Measurements from ENCODE around the gene QKI.

Gene QKI

DNA sequence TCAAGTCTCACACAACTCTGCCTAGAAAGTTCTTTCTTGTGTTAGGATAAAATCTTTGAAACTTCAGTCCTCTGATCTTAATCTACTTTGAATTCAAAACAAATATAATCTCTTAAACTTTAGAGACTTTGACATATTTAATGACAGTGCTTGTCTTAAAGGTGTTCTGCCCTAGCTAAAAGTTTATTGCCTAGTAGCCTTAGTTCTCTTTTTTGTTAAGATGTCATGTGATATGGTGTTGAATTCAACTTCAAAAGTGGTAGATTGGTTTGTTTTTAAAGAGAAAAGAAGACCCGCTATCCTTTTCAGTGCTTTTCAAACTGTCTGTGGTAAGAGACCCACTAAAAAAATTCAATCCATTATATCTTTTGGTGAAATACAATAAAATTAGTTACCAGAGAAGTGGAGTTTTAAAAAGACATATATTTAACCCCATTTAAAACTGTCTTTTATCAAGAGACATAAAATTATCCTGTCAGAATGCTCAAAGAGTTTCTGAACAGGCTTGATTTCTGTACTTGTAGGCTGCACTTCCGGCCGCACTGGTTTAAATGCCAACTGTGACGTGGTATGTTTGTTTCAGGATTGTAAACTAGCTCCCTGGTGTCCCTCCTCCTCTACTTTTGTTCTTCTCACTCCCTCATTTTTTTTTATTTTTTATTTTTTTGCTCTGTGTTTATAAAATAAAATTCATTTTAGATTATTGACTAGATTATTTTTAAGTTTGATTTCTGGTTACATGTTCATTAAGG, 76.5 kb downstream of the QKI start:
- Histone ChIP-seq H3K9me3 (no peaks in the 10 kb centered on the region), H3K27ac (no peak overlapping the region), H3K36me3 (no peaks in the 10 kb centered on the region), H3K27me3 (no peaks in the 10 kb centered on the region), H3K4me3 (no peak overlapping the region), H3K4me1 (peaks cover 0 to 55% (median 8%) of the 10 kb centered on the region in 4 donors)
- TF ChIP-seq, protein P1, sequence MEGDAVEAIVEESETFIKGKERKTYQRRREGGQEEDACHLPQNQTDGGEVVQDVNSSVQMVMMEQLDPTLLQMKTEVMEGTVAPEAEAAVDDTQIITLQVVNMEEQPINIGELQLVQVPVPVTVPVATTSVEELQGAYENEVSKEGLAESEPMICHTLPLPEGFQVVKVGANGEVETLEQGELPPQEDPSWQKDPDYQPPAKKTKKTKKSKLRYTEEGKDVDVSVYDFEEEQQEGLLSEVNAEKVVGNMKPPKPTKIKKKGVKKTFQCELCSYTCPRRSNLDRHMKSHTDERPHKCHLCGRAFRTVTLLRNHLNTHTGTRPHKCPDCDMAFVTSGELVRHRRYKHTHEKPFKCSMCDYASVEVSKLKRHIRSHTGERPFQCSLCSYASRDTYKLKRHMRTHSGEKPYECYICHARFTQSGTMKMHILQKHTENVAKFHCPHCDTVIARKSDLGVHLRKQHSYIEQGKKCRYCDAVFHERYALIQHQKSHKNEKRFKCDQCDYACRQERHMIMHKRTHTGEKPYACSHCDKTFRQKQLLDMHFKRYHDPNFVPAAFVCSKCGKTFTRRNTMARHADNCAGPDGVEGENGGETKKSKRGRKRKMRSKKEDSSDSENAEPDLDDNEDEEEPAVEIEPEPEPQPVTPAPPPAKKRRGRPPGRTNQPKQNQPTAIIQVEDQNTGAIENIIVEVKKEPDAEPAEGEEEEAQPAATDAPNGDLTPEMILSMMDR (IDR thresholded peaks at IDR 0.05) = no peak
- intact Hi-C loops (cut with DNase I; ENCODE audit: low total_unique reads) = no loop called here
- peak; percentile 68 to 74 for DNase-seq

GRCh38 chr6:163491737-163492300, 77.3 kb downstream of the QKI start:
- H3K4me1 ChIP-seq = peaks cover 0 to 53% (median 8%) of the 10 kb centered on the region in 4 donors
- H3K9me3 ChIP-seq = no peaks in the 10 kb centered on the region
- no peak overlapping the region for H3K4me3 ChIP-seq
- intact Hi-C loops (cut with DNase I; ENCODE audit: low total_unique reads) = no loop called here
- H3K36me3 ChIP-seq = no peaks in the 10 kb centered on the region
- H3K27ac ChIP-seq = no peak overlapping the region
- H3K27me3 ChIP-seq = no peaks in the 10 kb centered on the region
- TF ChIP-seq, protein P1 (IDR thresholded peaks at IDR 0.05) = no peak
- no peak for DNase-seq

DNA sequence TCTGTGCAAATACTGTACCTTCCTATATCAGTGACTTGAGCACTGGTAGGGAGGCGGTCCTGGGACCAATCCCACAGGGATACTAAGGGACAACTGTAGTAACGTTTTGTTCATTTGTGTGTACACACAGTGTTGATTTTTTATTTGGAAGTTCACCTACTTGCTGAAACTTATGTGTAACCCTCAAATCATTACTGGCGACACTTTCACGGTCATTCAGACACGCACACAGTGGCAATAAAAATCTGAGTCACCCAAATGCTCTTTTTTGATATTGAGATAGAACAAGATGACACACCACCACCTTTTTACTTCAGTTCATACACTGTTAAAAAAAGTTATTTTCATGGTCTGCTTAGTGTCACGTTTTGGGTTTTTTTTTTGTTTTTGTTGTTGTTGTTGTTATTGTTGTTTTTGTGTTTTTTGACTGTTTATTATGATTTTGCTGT, 79.8 kb downstream of the QKI start:
- H3K36me3 ChIP-seq = no peaks in the 10 kb centered on the region
- no peaks in the 10 kb centered on the region for H3K9me3 ChIP-seq
- no peak for DNase-seq
- TF ChIP-seq, protein P1 (IDR thresholded peaks at IDR 0.05) = no peak
- H3K27me3 ChIP-seq = no peaks in the 10 kb centered on the region
- H3K27ac ChIP-seq = no peak overlapping the region
- intact Hi-C loops (cut with DNase I; ENCODE audit: low total_unique reads) = no loop called here
- peaks cover 0 to 32% (median 5%) of the 10 kb centered on the region in 4 donors for H3K4me1 ChIP-seq
- no peak overlapping the region for H3K4me3 ChIP-seq

GRCh38 chr6:163496205-163496604, 81.7 kb downstream of the QKI start:
- Histone ChIP-seq H3K4me3 (no peak overlapping the region), H3K9me3 (no peaks in the 10 kb centered on the region), H3K36me3 (no peaks in the 10 kb centered on the region), H3K27me3 (no peaks in the 10 kb centered on the region), H3K4me1 (peaks cover 0 to 20% (median 4%) of the 10 kb centered on the region in 4 donors), H3K27ac (no peak overlapping the region)
- no peak for DNase-seq
- TF ChIP-seq, protein P1 (IDR thresholded peaks at IDR 0.05) = no peak
- intact Hi-C loops (cut with DNase I; ENCODE audit: low total_unique reads) = no loop called here

- Histone ChIP-seq H3K4me3 (no peak overlapping the region), H3K4me1 (peaks cover 0 to 28% (median 0%) of the 10 kb centered on the region in 4 donors)
Measured at GRCh38 chr6:163500105-163500504, 85.6 kb downstream of the QKI start.

More at GRCh38 chr6:163500105-163500504, 85.6 kb downstream of the QKI start:
- Histone ChIP-seq H3K27ac (no peak overlapping the region), H3K27me3 (no peaks in the 10 kb centered on the region), H3K9me3 (no peaks in the 10 kb centered on the region), H3K36me3 (no peaks in the 10 kb centered on the region)
- TF ChIP-seq, protein P1 (IDR thresholded peaks at IDR 0.05) = no peak
- intact Hi-C loops (cut with DNase I; ENCODE audit: low total_unique reads) = no loop called here
- DNase-seq = no peak

Data from tibial artery (tissue), 4 donors.